ENCODE measurements around the gene PKP2.

The PKP2 gene

DNA sequence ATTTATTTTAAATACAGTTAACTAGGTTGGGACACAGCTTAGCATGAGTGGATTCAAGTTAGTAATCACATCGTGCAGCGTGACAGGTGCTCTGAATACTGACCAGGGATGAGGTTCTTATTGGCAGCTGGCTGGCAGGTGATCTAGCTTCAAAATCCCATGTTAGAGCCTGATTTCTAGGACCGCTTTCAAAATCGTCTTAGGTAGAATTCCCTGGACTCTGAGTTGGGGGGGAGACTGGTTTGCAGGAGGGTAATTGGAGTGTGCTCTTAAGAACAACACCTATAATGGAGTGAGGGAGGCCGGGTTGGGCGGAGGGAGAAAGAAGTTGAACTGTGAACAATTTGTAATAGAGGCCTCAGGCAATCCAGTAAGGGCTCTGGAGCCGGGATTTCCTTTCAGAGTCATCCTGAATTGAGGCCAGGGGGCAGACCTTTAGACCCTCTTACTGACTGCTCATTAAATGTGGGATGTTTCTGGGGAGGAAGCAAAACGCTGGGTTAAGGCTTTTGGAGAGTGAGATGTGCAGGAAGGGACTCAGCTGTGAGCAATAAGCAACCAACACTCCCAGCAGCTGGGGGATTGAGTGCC, 140.0 kb downstream of the PKP2 start:
- in situ Hi-C loops (cut with MboI; ENCODE audit: low sequenced_read_pairs): loop anchor here (10.0 kb wide), 1 partner anchor 1268 kb away; the partner anchor contains the start of gene ALG10

DNA sequence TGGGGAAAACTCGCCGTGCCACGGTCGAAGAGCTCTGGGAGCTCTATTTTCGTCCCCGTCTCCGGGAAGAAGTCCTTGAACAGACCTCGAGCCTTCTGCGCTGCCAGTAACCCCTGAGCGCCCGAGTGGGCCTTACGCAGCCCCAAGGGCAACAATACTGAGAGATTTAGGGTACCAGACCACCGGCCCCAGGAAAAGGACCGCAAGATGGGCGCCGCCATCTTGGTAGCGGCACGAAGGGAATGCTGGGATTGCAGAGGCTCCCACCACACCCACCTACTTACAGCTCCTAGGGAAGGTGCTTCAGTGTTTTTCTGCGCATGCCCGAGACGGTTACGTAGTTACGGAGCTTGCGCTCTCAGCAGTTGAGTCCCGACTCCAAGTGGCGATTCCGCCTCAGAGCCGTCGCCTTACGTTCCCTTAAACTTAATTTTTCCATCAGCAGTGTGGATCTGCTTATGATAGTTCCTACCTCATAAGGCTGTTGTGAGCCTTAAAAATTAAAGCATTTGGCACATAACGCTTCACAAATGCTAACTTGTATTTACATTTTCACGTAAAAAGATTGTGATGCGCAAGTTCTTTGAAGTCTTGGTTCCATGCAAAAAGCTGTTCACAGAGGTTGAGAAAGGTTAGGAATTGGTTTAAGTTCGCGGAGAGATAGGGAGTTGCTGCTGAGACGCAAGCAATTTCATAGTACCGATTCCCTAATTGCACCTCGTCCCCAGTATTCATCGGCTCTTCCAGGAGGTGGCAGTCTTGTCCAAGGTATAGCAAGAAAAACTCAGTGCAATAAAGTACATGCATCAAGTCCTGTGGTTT, 140.7 kb downstream of the PKP2 start, which contains the start of gene YARS2:
Gene YARS2, minus strand, starts transcription at position 244 of the 822 bp plus-strand sequence. Its CDS starts 23 bp downstream, at position 221.
- in situ Hi-C loops (cut with MboI; ENCODE audit: low sequenced_read_pairs): loop anchor here (10.0 kb wide), 1 partner anchor 1269 kb away; the partner anchor contains the start of gene ALG10

DNA sequence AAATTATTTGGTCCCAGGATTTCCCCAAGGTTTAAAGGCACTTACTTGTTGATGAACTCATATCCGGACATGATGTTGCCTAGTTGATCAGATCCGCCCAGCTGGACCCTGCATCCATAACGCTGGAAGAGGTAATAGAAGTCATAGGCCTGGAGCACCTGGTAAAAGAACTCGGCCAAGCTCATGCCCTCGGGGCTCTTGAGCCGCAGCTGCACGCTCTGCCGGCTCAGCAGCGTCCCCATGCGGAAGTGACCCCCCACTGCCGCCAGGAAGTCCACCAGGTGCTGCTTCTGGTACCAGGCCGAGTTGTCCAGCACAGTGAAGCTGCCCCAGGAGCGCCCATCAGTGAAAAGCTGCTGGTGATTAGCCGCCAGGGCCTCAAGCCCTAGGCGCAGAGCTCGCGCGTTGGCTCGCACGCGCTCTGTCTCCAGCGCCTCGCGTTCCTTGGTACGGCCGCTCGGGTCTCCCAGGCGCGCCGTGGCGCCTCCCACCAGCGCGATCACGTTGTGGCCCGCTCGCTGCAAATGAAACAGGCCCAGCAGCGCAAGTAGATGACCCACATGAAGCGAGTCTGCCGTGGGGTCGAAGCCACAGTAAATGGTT, 141.4 kb downstream of the PKP2 start:
- in situ Hi-C loops (cut with MboI; ENCODE audit: low sequenced_read_pairs): loop anchor here (10.0 kb wide), 1 partner anchor 1270 kb away; the partner anchor contains the start of gene ALG10

DNA sequence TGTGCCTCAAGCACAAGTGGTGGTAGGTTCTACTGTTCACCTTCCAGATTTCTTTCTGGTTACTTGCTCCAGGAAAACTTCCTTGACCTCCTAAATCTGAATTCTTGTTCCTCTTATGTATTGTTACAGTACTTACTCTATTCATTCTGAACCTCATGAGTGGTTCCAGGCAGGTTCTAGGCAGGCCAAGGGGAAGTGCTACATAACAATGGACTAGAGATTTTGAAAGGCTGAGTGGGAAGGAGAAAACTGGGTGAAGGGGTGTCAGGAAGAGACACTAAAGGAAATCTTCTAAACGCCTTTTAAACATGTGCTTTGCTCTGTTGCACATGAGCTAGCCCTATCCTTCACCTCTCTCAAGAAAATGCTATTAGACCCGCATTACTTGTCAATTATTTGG, 142.5 kb downstream of the PKP2 start:
- in situ Hi-C loops (cut with MboI; ENCODE audit: low sequenced_read_pairs): loop anchor here (10.0 kb wide), 1 partner anchor 1271 kb away; the partner anchor contains the start of gene ALG10

DNA sequence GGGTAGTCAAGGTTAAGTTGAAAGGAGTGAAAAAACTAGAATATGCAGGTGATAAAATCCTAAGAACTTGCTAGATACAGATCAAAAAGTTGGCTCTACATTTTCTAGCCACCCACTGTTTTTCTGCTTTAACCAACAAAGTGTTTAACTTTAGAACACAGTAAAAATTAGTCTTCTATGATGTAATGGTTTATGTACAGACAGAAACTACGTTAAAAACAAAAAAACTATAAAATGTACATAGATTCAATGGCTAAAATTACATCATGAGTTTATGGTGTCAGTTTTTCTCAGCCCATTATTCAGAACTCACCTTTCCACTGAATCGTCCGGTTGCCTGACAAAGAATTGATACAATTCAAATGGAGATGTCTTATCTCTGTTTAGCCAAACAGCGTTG, 143.0 kb downstream of the PKP2 start:
- in situ Hi-C loops (cut with MboI; ENCODE audit: low sequenced_read_pairs): loop anchor here (10.0 kb wide), 1 partner anchor 1271 kb away; the partner anchor contains the start of gene ALG10

DNA sequence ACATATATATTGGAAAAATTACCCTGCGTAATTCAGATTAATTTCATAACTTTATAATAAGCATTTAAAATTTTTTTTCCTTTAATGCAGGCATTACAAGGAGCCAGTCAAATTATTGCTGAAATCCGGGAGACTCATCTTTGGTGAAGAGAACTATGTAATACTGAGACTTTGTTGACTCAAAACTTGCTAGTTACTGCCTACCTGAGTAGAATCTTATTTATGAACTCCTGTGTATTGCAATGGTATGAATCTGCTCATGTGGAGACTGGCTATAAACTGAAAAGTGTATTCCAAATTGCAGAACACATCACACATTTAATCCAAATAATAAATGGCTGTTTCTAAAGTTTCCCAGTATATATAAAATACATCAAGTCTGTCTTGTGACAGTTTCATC, 153.3 kb downstream of the PKP2 start:
- in situ Hi-C loops (cut with MboI; ENCODE audit: low sequenced_read_pairs): no loop called here

DNA sequence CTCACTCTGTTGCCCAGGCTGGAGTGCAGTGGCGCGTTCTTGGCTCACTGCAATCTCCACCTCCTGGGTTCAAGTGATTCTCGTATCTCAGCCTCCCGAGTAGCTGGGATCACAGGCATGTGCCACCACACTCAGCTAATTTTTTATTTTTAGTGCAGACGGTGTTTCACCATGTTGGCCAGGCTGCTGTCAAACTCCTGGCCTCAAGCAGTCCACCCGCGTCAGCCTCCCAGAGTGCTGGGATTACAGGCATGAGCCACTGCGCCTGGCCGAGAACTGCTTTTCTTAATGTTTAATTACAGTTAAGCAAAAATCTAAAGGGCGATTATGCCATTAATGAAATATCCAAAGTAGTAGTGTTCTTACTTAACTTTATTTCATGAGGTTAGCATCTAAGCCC, 154.4 kb downstream of the PKP2 start:
- in situ Hi-C loops (cut with MboI; ENCODE audit: low sequenced_read_pairs): no loop called here

Data from HL-60/S4 treated with phorbol 12-myristate 13-acetate at 8.2 ng/mL for 4 days and 3 days (cell line).